Neuronal stem cell (in vitro differentiated cells): Measurements from ENCODE around the gene PTGES.
"Not testable (repeated sequence)": the region's sequence is repeated elsewhere in the genome, so short reads cannot be mapped to it uniquely, and the experiment has no call there.

ENCODE experiments used
- DNase-seq: peaks from one replicate; pipeline ENCODE4 v3.0.0-alpha.2; 2013; ENCODE audit warnings: low spot score
- H2AFZ ChIP-seq: one replicate; pipeline ENCODE4 v1.6.1; 2013; ENCODE audit warnings: mild to moderate bottlenecking, low read length, inconsistent platforms
- H2AK5ac ChIP-seq: 2 replicates; pipeline ENCODE4 v1.6.1; 2013; ENCODE audit warnings: low read depth, mild to moderate bottlenecking, inconsistent platforms, low read length, moderate library complexity, mixed read lengths
- H2BK120ac ChIP-seq: 2 replicates; pipeline ENCODE4 v1.6.1; 2013; ENCODE audit warnings: low read depth, mild to moderate bottlenecking, inconsistent platforms, low read length, moderate library complexity, mixed read lengths
- H2BK12ac ChIP-seq: one replicate; pipeline ENCODE4 v1.6.1; 2013; ENCODE audit warnings: low read length, inconsistent platforms
- H2BK15ac ChIP-seq: 2 replicates; pipeline ENCODE4 v1.6.1; 2013; ENCODE audit warnings: mild to moderate bottlenecking, low read length, inconsistent platforms, mixed read lengths
- H2BK5ac ChIP-seq: one replicate; pipeline ENCODE4 v1.6.1; 2013; ENCODE audit warnings: inconsistent platforms, mild to moderate bottlenecking, low read length, moderate library complexity
- H3K14ac ChIP-seq: one replicate; pipeline ENCODE4 v1.6.1; 2013; ENCODE audit warnings: low read length, inconsistent platforms
- H3K18ac ChIP-seq: 2 replicates; pipeline ENCODE4 v1.6.1; 2013; ENCODE audit warnings: low read length, inconsistent platforms
- H3K23ac ChIP-seq: 2 replicates; pipeline ENCODE4 v1.6.1; 2013; ENCODE audit warnings: low read depth, mild to moderate bottlenecking, mixed read lengths, low read length, inconsistent platforms; ENCODE audit not compliant: poor library complexity
- H3K27ac ChIP-seq: replicated peaks from 3 replicates; pipeline ENCODE4 v1.5.1; 2013; ENCODE audit warnings: low read length, inconsistent platforms
- H3K27me3 ChIP-seq, 3 experiments: 2 replicates each; pipeline ENCODE4 v1.6.1; 2013; ENCODE audit warnings: low read length in 3 of 3, mild to moderate bottlenecking in 2 of 3, inconsistent platforms in 1 of 3, low read depth in 1 of 3, mixed read lengths in 1 of 3, moderate library complexity in 1 of 3; ENCODE audit not compliant: control insufficient read depth in 3 of 3, insufficient read depth in 3 of 3
- H3K36me3 ChIP-seq, 2 donors: replicated peaks in 1 of 2; 2 replicates each; pipeline ENCODE4 v1.6.1; 2013; ENCODE audit warnings: low read length in 2 of 2; ENCODE audit not compliant: control insufficient read depth in 2 of 2, insufficient read depth in 2 of 2
- H3K4ac ChIP-seq: 2 replicates; pipeline ENCODE4 v1.6.1; 2013; ENCODE audit warnings: inconsistent platforms, mild to moderate bottlenecking, low read length, moderate library complexity
- H3K4me1 ChIP-seq, 2 donors: 1 replicate in 1 of 2; 2 replicates in 1 of 2; pipeline ENCODE4 v1.6.1; 2013; ENCODE audit warnings: low read length in 2 of 2, low read depth in 1 of 2; ENCODE audit not compliant: control insufficient read depth in 2 of 2, insufficient read depth in 1 of 2
- H3K4me2 ChIP-seq: one replicate; pipeline ENCODE4 v1.6.1; 2013; ENCODE audit warnings: mild to moderate bottlenecking, low read length, inconsistent platforms; ENCODE audit not compliant: insufficient read depth, poor library complexity, severe bottlenecking
- H3K4me3 ChIP-seq, 2 donors: 2 replicates each; pipeline ENCODE4 v1.5.1; 2013; ENCODE audit warnings: low read length in 2 of 2, mild to moderate bottlenecking in 2 of 2, inconsistent platforms in 1 of 2, moderate library complexity in 1 of 2
- H3K79me1 ChIP-seq: one replicate; pipeline ENCODE4 v1.6.1; 2013; ENCODE audit warnings: low read depth, mild to moderate bottlenecking, inconsistent platforms, low read length, moderate library complexity
- H3K9ac ChIP-seq: one replicate; pipeline ENCODE4 v1.6.1; 2013; ENCODE audit warnings: mild to moderate bottlenecking, low read depth, low read length, inconsistent platforms; ENCODE audit not compliant: poor library complexity
- H3K9me3 ChIP-seq, 2 donors: replicated peaks in 1 of 2; 2 replicates each; pipeline versions ENCODE3 to v1.6.1; 2013; ENCODE audit warnings: low read length in 2 of 2, mild to moderate bottlenecking in 2 of 2, inconsistent platforms in 1 of 2, low read depth in 1 of 2, mixed read lengths in 1 of 2, moderate library complexity in 1 of 2; ENCODE audit not compliant: control insufficient read depth in 2 of 2, insufficient read depth in 1 of 2
- H4K8ac ChIP-seq: one replicate; pipeline ENCODE4 v1.6.1; 2013; ENCODE audit warnings: low read depth, mild to moderate bottlenecking, inconsistent platforms, low read length, moderate library complexity
- H4K91ac ChIP-seq: one replicate; pipeline ENCODE4 v1.6.1; 2013; ENCODE audit warnings: low read length, low read depth, mild to moderate bottlenecking, inconsistent platforms; ENCODE audit not compliant: poor library complexity
- WGBS, 2 donors: extraction: QIAGEN DNeasy Blood & Tissue Kit; methylation state at CpG; one replicate each; pipeline ENCODE4 v1.1.7; 2013; ENCODE audit warnings: missing lambda C conversion rate in 2 of 2, mixed read lengths in 1 of 2; ENCODE audit not compliant: insufficient read length in 2 of 2, insufficient replicate concordance in 1 of 2; ENCODE audit errors: extremely low coverage in 2 of 2; 5-methylcytosine and 5-hydroxymethylcytosine counted together

Gene PTGES

DNA sequence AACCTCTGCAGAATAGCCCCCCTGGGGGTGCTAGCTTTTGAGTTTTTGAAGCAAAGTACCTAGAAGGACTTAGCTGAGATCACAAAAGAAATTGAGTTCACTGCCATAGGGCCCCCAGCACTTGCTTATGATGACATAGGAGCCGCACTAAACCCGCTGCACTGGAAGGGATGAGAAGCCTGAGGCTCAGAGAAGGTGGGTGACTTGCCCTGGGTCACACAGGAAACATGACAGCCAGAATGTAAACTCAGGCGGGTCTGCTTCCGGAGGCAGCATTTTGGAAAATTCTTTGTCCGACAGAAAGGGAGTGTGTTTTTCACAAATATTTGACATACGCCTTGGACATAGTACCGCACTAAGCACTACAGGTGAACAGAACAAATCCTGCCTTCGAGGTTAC lies 41.7 kb upstream of the PTGES start:
- Histone ChIP-seq H3K27ac (no peak overlapping the region), H3K9ac (no peak overlapping the region), H3K4me3 (no peak overlapping the region), H3K79me1 (no peaks in the 10 kb centered on the region), H2BK15ac (no peak overlapping the region), H3K4me2 (no peak overlapping the region), H3K36me3 (no peaks in the 10 kb centered on the region), H3K23ac (no peak overlapping the region), H2AFZ (no peak overlapping the region), H4K91ac (no peak overlapping the region), H3K4ac (no peak overlapping the region), H2BK12ac (no peak overlapping the region), H3K14ac (no peak overlapping the region), H2BK5ac (no peak overlapping the region), H3K18ac (no peak overlapping the region), H3K9me3 (no peaks in the 10 kb centered on the region), H2BK120ac (no peak overlapping the region), H3K4me1 (no peaks in the 10 kb centered on the region), H3K27me3 (peaks cover 0 to 19% (median 4%) of the 10 kb centered on the region in 3 experiments), H2AK5ac (no peak overlapping the region), H4K8ac (no peak overlapping the region)
- no CpG with 5 or more reads among the region's 8 CpGs for WGBS, 2 donors
- no peak for DNase-seq

DNA sequence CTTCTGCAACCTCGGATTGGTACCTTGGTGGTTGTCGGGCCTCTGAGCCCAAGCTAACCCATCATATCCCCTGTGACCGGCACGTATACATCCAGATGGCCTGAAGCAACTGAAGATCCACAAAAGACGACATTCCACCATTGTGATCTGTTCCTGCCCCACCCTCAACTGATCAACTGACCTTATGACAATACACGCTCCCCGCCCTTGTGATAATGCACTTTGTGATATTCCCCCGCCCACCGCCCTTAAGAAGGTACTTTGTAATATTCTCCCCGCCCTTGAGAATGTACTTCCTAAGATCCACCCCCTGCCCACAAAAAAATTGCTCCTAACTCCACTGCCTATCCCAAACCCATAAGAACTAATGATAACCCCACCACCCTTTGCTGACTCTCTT lies 33.6 kb upstream of the PTGES start:
- no peak overlapping the region for H3K4me3 ChIP-seq
- no peak overlapping the region for H2BK12ac ChIP-seq
- H3K27me3 ChIP-seq = peaks cover 0 to 21% (median 1%) of the 10 kb centered on the region in 3 experiments
- no peak overlapping the region for H3K18ac ChIP-seq
- H3K9me3 ChIP-seq = no peaks in the 10 kb centered on the region
- no peak overlapping the region for H3K4me2 ChIP-seq
- H4K91ac ChIP-seq = no peak overlapping the region
- no peak overlapping the region for H3K9ac ChIP-seq
- no peaks in the 10 kb centered on the region for H3K4me1 ChIP-seq
- no peak overlapping the region for H2BK5ac ChIP-seq
- no peak overlapping the region for H3K14ac ChIP-seq
- no peak overlapping the region for H2BK120ac ChIP-seq
- no peak overlapping the region for H2BK15ac ChIP-seq
- H4K8ac ChIP-seq = no peak overlapping the region
- WGBS, 2 donors = no CpG with 5 or more reads among the region's 10 CpGs
- H3K23ac ChIP-seq = no peak overlapping the region
- no peaks in the 10 kb centered on the region for H3K36me3 ChIP-seq
- no peak overlapping the region for H2AK5ac ChIP-seq
- DNase-seq = no peak
- H3K4ac ChIP-seq = no peak overlapping the region
- H3K27ac ChIP-seq = no peak overlapping the region
- no peak overlapping the region for H2AFZ ChIP-seq
- no peaks in the 10 kb centered on the region for H3K79me1 ChIP-seq

DNA sequence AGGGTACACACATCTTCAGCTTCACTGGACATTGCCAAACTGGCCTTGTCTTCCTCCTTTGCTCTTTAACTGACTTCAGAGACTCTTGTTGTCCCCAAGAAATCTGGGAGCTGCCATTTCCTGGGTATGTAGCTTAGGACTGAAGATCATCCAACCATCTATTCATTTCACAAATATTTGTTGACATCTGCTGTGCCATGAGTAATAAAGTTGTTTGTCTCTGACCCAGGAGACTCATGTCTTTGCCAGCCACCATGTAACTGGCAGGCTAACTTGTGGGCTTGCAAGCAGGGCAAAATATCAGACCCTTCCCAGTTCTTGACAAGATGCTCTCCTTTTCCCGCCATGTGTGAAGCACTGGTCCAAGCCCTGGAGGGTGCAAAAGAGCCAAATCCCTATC lies 33.0 kb upstream of the PTGES start:
- no peaks in the 10 kb centered on the region for H3K36me3 ChIP-seq
- no peak overlapping the region for H2BK12ac ChIP-seq
- no peak for DNase-seq
- no CpG with 5 or more reads among the region's 1 CpG for WGBS, 2 donors
- no peak overlapping the region for H2AK5ac ChIP-seq
- no peak overlapping the region for H3K9ac ChIP-seq
- H3K4ac ChIP-seq = no peak overlapping the region
- H2BK5ac ChIP-seq = no peak overlapping the region
- no peak overlapping the region for H4K8ac ChIP-seq
- H2AFZ ChIP-seq = no peak overlapping the region
- H3K18ac ChIP-seq = no peak overlapping the region
- no peak overlapping the region for H3K23ac ChIP-seq
- no peak overlapping the region for H3K14ac ChIP-seq
- H3K79me1 ChIP-seq = no peaks in the 10 kb centered on the region
- H3K4me3 ChIP-seq = no peak overlapping the region
- H3K27ac ChIP-seq = no peak overlapping the region
- H3K4me1 ChIP-seq = no peaks in the 10 kb centered on the region
- no peaks in the 10 kb centered on the region for H3K9me3 ChIP-seq
- H2BK15ac ChIP-seq = no peak overlapping the region
- no peak overlapping the region for H2BK120ac ChIP-seq
- no peak overlapping the region for H4K91ac ChIP-seq
- H3K4me2 ChIP-seq = no peak overlapping the region
- H3K27me3 ChIP-seq = peaks cover 0 to 21% (median 1%) of the 10 kb centered on the region in 3 experiments

DNA sequence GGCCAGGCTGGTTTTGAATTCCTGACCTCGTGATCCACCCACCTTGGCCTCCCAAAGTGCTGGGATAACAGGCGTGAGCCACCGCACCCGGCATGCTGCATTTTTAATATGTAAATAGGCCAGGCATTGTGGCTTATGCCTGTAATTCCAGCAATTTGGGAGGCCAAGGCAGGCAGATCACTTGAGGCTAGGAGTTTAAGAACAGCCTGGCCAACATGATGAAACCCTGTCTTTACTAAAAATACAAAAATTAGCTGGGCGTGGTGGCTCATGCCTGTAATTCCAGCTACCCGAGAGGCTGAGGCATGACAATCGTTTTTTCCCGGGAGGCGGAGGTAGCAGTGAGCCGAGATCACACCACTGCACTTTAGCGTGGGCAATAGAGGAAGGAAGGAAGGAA lies 32.1 kb upstream of the PTGES start:
- H3K27me3 ChIP-seq = peaks cover 0 to 21% (median 1%) of the 10 kb centered on the region in 3 experiments
- H2BK12ac ChIP-seq = not testable (repeated sequence)

More for the DNA sequence above, 32.1 kb upstream of the PTGES start:
- H3K4me2 ChIP-seq, H2AK5ac ChIP-seq, H4K91ac ChIP-seq, H3K9me3 ChIP-seq, H3K23ac ChIP-seq, H3K18ac ChIP-seq, H3K27ac ChIP-seq, H4K8ac ChIP-seq, H3K9ac ChIP-seq, H3K36me3 ChIP-seq, H3K4ac ChIP-seq, H3K79me1 ChIP-seq, H2BK5ac ChIP-seq, H3K14ac ChIP-seq, H2AFZ ChIP-seq, H2BK15ac ChIP-seq, DNase-seq, H3K4me3 ChIP-seq, H3K4me1 ChIP-seq, H2BK120ac ChIP-seq: not testable (repeated sequence)
- no CpG with 5 or more reads among the region's 11 CpGs for WGBS, 2 donors
